GM23338 (cell line): Measurements from ENCODE around the gene MAN2C1. TPM values are rescaled to one million over a fixed set of nuclear protein-coding genes. Genes with fewer than 3 reads are reported as not detected.
"Not testable (repeated sequence)": the region's sequence is repeated elsewhere in the genome, so short reads cannot be mapped to it uniquely, and the experiment has no call there.

Source experiments
- ATAC-seq: fragments of 200-7000 bp; cut with Tn5 transposase; 3 replicates; pipeline ENCODE4 v1.9.1; 2020
- DNase-seq: peaks from one replicate; pipeline ENCODE4 v3.0.0-alpha.2; 2015; ENCODE audit warnings: low spot score
- H2AFZ ChIP-seq: fragments of 200-600 bp; sonication (generic); 2 replicates; pipeline ENCODE4 v1.8.0; 2016; ENCODE audit warnings: antibody characterized with exemption, mild to moderate bottlenecking, moderate library complexity
- H3F3A ChIP-seq: fragments of 200-600 bp; sonication (generic); replicated peaks from 2 replicates; pipeline ENCODE4 v1.8.0; 2017; ENCODE audit warnings: antibody characterized with exemption, mixed run types, low read depth
- H3K27ac ChIP-seq: fragments of 200-600 bp; sonication (generic); 2 replicates; pipeline ENCODE4 v1.6.1; 2016; ENCODE audit warnings: low read depth
- H3K27me3 ChIP-seq: fragments of 200-600 bp; sonication (generic); 2 replicates; pipeline ENCODE4 v1.8.0; 2016; ENCODE audit warnings: mild to moderate bottlenecking, mixed run types, moderate library complexity; ENCODE audit not compliant: insufficient read depth
- H3K36me3 ChIP-seq: fragments of 200-600 bp; sonication (generic); 2 replicates; pipeline ENCODE4 v1.8.0; 2016; ENCODE audit warnings: mild to moderate bottlenecking; ENCODE audit not compliant: insufficient read depth
- H3K4me1 ChIP-seq: fragments of 200-600 bp; sonication (generic); 2 replicates; pipeline ENCODE4 v1.8.0; 2016; ENCODE audit warnings: mild to moderate bottlenecking, moderate library complexity; ENCODE audit not compliant: insufficient read depth
- H3K4me2 ChIP-seq: fragments of 200-600 bp; sonication (generic); 2 replicates; pipeline ENCODE4 v1.7.1; 2017; ENCODE audit warnings: mixed run types
- H3K4me3 ChIP-seq: fragments of 200-600 bp; sonication (generic); 2 replicates; pipeline ENCODE4 v1.6.1; 2016; ENCODE audit warnings: mixed run types
- H3K79me2 ChIP-seq: fragments of 200-600 bp; sonication (generic); replicated peaks from 2 replicates; pipeline ENCODE4 v1.8.0; 2017; ENCODE audit warnings: mild to moderate bottlenecking; ENCODE audit not compliant: insufficient read depth
- H3K9me2 ChIP-seq: fragments of 200-600 bp; sonication (generic); 2 replicates; pipeline ENCODE4 v1.8.0; 2017; ENCODE audit not compliant: insufficient read depth
- H4K20me1 ChIP-seq: fragments of 200-600 bp; sonication (generic); replicated peaks from 2 replicates; pipeline ENCODE4 v1.8.0; 2017; ENCODE audit warnings: mild to moderate bottlenecking; ENCODE audit not compliant: insufficient read depth
- H3K27ac Mint-ChIP-seq: 2 replicates; pipeline ENCODE4 v1.8.0; 2020; ENCODE audit warnings: inconsistent platforms, mild to moderate bottlenecking, moderate library complexity, mixed read lengths
- H3K27me3 Mint-ChIP-seq: 3 replicates; pipeline ENCODE4 v1.8.0; 2022; ENCODE audit warnings: low read depth, mild to moderate bottlenecking, moderate library complexity, mixed read lengths, inconsistent platforms; ENCODE audit not compliant: insufficient read depth, poor library complexity
- H3K36me3 Mint-ChIP-seq: 3 replicates; pipeline ENCODE4 v1.8.0; 2021; ENCODE audit warnings: low read depth, mild to moderate bottlenecking, inconsistent platforms, moderate library complexity, mixed read lengths
- H3K4me1 Mint-ChIP-seq: 3 replicates; pipeline ENCODE4 v1.8.0; 2020; ENCODE audit warnings: mild to moderate bottlenecking, inconsistent platforms, mixed read lengths
- H3K4me3 Mint-ChIP-seq: 3 replicates; pipeline ENCODE4 v1.8.0; 2021; ENCODE audit warnings: moderate library complexity, mild to moderate bottlenecking, inconsistent platforms, mixed read lengths
- H3K9me3 Mint-ChIP-seq: 3 replicates; pipeline ENCODE4 v1.8.0; 2020; ENCODE audit warnings: moderate library complexity, mild to moderate bottlenecking, inconsistent platforms, mixed read lengths
- NANOG ChIP-seq: IDR thresholded peaks from 2 replicates; pipeline ENCODE4 v1.6.1; 2016; ENCODE audit warnings: antibody characterized with exemption, borderline replicate concordance
- REST ChIP-seq: IDR thresholded peaks from one replicate; pipeline ENCODE4 v1.6.1; 2018; ENCODE audit warnings: antibody characterized with exemption; ENCODE audit not compliant: unreplicated experiment
- ZNF462 ChIP-seq: fragments of 250-450 bp; sonication (Bioruptor Pico); IDR thresholded peaks from 2 replicates; pipeline ENCODE4 v1.5.0; 2020; ENCODE audit warnings: mild to moderate bottlenecking, moderate library complexity
- polyA plus RNA-seq: library from polyadenylated mRNA; unstranded; fragments of >200 nt; fragmentation: Nextera tagmentation; extraction: Ambion mirVana; gene quantifications from 2 replicates; pipeline ENCODE4 v1.2.1, GENCODE V29; 2016
- total RNA-seq: library from RNA; depleted of rRNA; stranded (reverse); fragments of >200 nt; shearing (Covaris generic); gene quantifications from 2 replicates; pipeline ENCODE4 v1.2.3, GENCODE V29; 2014

The MAN2C1 gene
- total and polyA plus RNA-seq, 2 experiments from 2014 or later, result 42.3 to 129 TPM

DNA sequence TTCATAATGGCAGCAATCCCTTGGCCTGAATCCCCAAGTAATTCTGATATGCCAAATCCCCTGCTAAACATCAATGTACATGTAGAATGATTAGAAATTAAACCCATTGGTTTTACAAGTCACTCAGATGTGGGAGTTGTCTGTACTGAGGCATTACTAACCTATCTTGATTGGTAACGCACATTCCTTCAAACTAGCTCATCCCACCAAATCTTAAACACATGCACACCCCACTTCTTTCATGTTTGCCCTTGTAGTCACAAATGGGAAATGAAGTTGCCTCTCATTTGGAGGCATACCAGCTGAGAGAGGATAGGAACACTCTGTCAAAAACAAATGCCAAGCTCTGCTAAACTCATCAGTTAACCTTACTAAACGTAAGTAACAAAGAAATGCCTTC, 29.1 kb upstream of the MAN2C1 start (continued):
- no peak for TF ChIP-seq ZNF462
- TF ChIP-seq NANOG, result no peak
- TF ChIP-seq REST, result no peak

DNA sequence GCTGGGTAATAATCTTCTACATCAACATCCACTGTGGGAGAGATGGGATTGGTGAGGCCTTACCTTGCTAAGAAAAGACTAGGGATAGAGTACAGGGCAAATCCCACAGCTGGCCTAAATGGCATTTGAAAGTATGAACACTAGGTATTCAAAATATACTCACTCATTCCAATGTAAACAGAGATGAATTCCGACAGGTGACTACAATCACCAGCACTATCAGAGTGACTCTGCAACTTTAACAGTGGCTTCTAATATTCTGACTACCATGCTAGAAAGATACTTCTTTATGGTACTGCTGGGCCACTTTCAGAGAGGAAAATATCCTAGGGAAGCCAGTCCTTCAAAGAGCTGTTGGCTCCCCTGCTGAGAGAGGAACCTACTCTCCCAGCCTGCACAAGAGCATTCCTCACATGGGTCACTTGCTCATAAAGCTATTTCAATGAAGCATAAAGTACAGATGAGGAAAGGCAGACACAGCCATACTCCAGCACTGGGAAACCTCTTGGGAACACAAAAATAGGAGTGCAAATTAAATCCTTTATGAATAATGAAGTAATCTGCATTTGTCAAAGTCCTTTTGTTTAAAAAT, 21.5 kb upstream of the MAN2C1 start:
- Mint-ChIP-seq H3K27me3 (no peaks in the 10 kb centered on the region), H3K9me3 (no peaks in the 10 kb centered on the region), H3K4me3 (no peak overlapping the region), H3K36me3 (peaks cover 84% of the 10 kb centered on the region), H3K4me1 (no peaks in the 10 kb centered on the region), H3K27ac (no peak overlapping the region)
- no peaks in the 10 kb centered on the region for H3K9me2 ChIP-seq
- no peaks in the 10 kb centered on the region for H3K4me1 ChIP-seq
- DNase-seq (no peak), ATAC-seq (no peak)
- no peak overlapping the region for H2AFZ ChIP-seq
- H4K20me1 ChIP-seq, result peaks cover 26% of the 10 kb centered on the region; the same call in 1 of the 2 replicates
- H3K4me3 ChIP-seq, result no peak overlapping the region
- no peak overlapping the region for H3K4me2 ChIP-seq
- TF ChIP-seq REST, result no peak
- H3K36me3 ChIP-seq, result peaks cover 66% of the 10 kb centered on the region
- H3K27ac ChIP-seq, result no peak overlapping the region
- H3F3A ChIP-seq, result peaks cover 8% of the 10 kb centered on the region; the same call in 1 of the 2 replicates
- H3K27me3 ChIP-seq, result no peaks in the 10 kb centered on the region
- no peaks in the 10 kb centered on the region for H3K79me2 ChIP-seq

GRCh38 chr15:75383986-75384385, 15.6 kb upstream of the MAN2C1 start:
- H3K79me2 ChIP-seq, H3F3A ChIP-seq, H3K27ac Mint-ChIP-seq, DNase-seq, H3K4me1 ChIP-seq, H2AFZ ChIP-seq, H3K4me2 ChIP-seq, H3K9me2 ChIP-seq, H3K27ac ChIP-seq, H3K9me3 Mint-ChIP-seq, H3K27me3 Mint-ChIP-seq, H3K27me3 ChIP-seq, ATAC-seq, H3K4me1 Mint-ChIP-seq, H3K4me3 Mint-ChIP-seq, H3K4me3 ChIP-seq: not testable (repeated sequence)
- H3K36me3 Mint-ChIP-seq, result peaks cover 87% of the 10 kb centered on the region
- Histone ChIP-seq H3K36me3 (peaks cover 63% of the 10 kb centered on the region), H4K20me1 (peaks cover 38% of the 10 kb centered on the region)
